Prostate gland (tissue), 2 donors: ENCODE results near the gene KRTAP10-6.

Source experiments
- CTCF ChIP-seq, 4 experiments: fragments of 200-600 bp in 2 of 4; fragments of 450-650 bp in 2 of 4; sonication (generic) in 2 of 4; IDR thresholded peaks; 1 replicate in 3 of 4; 2 replicates in 1 of 4; pipeline ENCODE4 v1.5.1; 2016 to 2019; ENCODE audit warnings: antibody characterized with exemption in 4 of 4, mild to moderate bottlenecking in 2 of 4, moderate library complexity in 2 of 4
- POLR2A ChIP-seq: fragments of 450-650 bp; IDR thresholded peaks from one replicate; pipeline ENCODE4 v1.6.1; 2016; ENCODE audit warnings: antibody characterized with exemption, mild to moderate bottlenecking
- POLR2AphosphoS5 ChIP-seq: sonication (generic); formaldehyde crosslinking; IDR thresholded peaks from one replicate; pipeline ENCODE4 v1.6.1; 2017; ENCODE audit warnings: antibody characterized with exemption

GRCh38 chr21:44578371-44579055 is 13.8 kb downstream of the KRTAP10-6 start:
- no peak for TF ChIP-seq CTCF (IDR thresholded peaks at IDR 0.05)
- no peak for TF ChIP-seq POLR2A
- no peak for TF ChIP-seq POLR2AphosphoS5
